Measurements from ENCODE around the gene SERPINE1.
"Not testable (repeated sequence)": the region's sequence is repeated elsewhere in the genome, so short reads cannot be mapped to it uniquely, and the experiment has no call there.

Gene SERPINE1

DNA sequence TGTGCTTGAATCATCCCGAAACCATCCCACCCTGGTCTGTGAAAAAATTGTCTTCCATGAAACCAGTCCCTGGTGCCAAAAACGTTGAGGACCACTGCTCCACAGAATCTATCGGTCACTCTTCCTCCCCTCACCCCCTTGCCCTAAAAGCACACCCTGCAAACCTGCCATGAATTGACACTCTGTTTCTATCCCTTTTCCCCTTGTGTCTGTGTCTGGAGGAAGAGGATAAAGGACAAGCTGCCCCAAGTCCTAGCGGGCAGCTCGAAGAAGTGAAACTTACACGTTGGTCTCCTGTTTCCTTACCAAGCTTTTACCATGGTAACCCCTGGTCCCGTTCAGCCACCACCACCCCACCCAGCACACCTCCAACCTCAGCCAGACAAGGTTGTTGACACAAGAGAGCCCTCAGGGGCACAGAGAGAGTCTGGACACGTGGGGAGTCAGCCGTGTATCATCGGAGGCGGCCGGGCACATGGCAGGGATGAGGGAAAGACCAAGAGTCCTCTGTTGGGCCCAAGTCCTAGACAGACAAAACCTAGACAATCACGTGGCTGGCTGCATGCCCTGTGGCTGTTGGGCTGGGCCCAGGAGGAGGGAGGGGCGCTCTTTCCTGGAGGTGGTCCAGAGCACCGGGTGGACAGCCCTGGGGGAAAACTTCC is 784 bp upstream of the SERPINE1 start:
- DNase-seq, result no peak

DNA sequence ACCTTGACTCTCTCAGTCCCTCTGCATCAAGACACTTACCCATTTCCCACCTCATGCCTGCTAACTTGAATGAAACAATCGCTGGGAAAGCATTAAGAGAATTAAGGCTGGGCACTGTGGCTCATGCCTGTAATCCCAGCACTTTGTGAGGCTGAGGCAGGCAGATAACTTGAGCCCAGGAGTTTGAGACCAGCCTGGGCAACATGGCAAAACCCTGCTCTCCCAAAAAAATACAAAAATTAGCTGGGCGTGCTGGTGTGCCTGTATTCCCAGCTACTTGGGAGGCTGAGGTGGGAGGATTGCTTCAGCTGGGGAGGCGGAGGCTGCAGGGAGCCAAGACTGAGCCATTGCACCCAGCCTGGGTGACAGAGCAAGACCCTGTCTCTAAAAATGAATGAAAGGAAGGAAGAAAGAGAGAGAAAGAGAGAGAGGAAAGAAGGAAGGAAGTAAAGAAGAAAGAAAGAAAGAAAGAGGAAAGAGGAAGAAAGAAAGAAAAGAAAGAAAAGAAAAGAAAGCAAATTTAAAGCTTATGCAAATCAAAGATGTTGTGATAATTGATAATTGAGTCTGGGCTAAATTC is 646 bp downstream of the SERPINE1 start:
- DNase-seq, result no peak

DNA sequence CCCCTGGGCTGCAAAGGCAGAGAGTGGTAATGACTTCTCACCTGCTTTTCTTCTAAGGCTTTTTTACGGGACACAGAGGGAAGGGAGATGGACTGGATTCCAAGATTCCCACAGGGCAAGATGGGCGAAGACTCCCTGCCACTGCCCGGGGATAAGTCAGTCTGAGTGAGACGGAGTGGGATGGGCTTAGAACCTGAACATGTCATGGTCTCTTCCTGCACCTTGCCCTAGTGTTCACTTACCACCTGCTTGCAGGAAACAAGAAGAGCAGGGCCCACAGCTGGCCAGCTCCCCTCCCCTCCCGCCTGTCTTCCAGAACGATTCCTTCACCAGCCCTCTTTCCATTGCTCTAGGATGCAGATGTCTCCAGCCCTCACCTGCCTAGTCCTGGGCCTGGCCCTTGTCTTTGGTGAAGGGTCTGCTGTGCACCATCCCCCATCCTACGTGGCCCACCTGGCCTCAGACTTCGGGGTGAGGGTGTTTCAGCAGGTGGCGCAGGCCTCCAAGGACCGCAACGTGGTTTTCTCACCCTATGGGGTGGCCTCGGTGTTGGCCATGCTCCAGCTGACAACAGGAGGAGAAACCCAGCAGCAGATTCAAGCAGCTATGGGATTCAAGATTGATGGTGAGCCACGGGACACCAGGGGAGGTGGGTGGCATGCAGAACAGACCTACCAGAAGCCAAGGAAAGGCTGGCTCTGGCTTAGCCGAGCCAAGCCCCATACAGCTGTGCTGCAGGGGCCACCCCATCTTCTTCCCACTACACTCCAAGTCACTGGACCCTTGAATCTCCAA is 1.3 kb downstream of the SERPINE1 start:
- no peak for DNase-seq

DNA sequence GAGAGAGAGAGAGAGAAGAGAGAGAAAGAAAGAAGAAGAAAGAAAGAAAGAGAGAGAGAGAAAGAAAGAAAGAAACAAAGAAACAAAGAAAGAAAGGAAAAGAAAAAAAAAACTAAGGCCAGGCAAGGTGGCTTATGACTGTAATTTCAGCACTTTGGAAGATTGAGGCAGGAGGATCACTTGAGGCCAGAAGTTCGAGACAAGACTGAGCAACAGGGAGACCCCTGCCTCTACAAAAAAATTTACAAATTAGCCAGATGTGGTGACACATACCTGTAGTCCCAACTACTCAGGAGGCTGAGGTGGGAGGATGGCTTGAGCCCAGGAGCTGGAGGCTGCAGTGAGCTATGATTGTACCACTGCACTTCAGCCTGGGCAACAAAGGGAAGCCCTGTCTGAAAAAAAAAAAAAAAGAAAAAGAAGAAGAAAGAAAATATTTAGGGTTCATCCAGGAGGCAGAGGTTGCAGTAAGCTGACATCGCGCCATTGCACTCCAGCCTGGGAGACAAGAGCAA is 2.8 kb downstream of the SERPINE1 start:
- DNase-seq, result no peak

DNA sequence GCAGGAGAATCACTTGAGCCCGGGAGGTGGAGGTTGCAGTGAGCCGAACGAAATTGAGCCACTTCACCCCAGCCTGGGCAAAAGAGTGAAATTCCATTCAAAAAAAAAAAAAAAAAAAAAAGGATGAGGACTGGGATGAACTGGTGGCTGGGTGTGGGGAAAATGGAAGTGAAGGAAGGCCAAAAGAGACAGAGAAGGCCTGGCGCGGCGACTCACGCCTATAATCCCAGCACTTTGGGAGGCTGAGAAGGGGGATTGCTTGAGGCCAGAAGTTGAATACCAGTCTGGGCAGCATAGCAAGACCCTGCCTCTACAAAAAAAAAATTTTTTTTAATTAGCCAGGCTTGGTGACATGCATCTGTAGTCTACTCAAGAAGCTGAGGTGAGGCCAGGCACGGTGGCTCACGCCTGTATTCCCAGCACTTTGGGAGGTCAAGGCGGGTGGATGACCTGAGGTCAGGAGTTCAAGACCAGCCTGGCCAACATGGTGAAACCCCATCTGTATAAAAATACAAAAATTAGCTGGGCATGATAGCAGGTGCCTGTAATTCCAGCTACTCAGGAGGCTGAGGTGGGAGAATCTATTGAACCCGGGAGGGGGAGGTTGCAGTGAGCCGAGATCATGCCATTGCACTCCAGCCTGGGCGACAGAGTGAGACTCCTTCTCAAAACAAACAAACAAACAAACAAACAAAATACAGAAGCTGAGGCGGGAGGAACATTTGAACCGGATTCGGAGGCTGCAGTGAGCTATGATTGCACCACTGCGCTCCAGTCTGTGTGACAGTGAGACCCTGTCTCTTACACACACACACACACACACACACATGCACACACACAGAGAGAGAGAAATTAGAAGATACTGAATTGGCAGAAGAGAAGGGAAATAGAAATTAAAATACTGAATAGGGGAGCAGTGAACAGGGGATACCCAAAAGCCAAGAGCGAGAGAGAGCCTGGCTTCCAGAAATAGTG is 6.0 kb downstream of the SERPINE1 start:
- not testable (repeated sequence) for DNase-seq

DNA sequence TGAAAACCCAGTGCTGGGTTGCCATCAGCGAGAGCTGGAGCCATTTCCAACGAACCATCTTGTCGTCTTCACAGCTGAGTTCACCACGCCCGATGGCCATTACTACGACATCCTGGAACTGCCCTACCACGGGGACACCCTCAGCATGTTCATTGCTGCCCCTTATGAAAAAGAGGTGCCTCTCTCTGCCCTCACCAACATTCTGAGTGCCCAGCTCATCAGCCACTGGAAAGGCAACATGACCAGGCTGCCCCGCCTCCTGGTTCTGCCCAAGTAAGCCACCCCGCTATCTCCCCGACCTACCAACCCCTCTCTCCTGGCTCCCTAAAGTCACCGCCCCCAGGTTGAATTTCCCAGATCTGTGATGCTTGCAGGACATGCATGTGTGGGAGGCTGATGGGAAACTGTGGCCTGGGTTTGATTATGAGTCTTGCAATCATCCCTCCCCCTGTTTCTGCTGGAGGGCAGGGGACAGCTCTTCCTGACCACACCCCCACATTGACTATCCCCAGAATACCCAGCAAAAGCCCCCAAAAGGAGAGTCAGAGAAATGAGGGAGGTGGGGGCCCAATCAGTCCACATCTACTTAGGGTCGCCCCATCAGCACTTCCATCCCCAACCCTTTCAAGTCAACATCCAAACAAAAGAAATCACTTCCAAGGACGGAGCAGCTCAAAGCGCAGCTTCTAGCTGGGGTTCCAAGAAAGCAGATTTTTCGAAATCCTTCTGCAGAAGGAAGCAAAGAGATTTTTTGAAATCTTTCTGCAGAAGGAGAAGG is 6.9 kb downstream of the SERPINE1 start:
- peak; percentile 61 for DNase-seq

DNA sequence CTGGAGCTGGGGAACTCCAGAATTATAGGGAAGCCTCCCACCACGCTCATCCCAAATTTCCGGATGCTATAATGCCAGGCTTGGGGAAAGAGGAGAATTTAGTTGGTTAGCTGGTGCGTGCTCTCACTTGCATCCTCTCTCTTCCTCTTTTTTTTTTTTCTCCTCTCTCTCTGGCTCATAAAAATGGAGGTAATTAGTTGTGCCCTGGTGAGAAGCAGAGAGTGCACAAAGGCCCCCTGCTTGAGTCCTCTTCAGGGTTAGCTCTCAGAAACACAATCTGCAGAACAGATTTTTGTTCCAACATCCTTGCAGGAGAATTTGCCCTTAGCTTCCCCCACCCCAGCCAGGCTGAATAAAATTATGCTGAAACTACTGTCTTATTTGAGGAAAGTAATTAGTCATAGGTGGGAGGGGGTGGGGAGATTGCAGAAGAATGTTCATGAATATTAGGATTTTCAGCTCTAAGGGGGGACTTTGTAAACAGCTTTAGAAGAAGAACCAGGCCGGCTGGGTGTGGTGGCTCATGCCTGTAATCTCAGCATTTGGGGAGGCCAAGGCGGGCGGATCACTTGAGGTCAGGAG is 7.6 kb downstream of the SERPINE1 start:
- peak; percentile 69 for DNase-seq

DNA sequence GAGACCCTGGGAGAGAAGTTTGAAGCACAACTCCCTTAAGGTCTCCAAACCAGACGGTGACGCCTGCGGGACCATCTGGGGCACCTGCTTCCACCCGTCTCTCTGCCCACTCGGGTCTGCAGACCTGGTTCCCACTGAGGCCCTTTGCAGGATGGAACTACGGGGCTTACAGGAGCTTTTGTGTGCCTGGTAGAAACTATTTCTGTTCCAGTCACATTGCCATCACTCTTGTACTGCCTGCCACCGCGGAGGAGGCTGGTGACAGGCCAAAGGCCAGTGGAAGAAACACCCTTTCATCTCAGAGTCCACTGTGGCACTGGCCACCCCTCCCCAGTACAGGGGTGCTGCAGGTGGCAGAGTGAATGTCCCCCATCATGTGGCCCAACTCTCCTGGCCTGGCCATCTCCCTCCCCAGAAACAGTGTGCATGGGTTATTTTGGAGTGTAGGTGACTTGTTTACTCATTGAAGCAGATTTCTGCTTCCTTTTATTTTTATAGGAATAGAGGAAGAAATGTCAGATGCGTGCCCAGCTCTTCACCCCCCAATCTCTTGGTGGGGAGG is 10.8 kb downstream of the SERPINE1 start:
- no peak for DNase-seq

DNA sequence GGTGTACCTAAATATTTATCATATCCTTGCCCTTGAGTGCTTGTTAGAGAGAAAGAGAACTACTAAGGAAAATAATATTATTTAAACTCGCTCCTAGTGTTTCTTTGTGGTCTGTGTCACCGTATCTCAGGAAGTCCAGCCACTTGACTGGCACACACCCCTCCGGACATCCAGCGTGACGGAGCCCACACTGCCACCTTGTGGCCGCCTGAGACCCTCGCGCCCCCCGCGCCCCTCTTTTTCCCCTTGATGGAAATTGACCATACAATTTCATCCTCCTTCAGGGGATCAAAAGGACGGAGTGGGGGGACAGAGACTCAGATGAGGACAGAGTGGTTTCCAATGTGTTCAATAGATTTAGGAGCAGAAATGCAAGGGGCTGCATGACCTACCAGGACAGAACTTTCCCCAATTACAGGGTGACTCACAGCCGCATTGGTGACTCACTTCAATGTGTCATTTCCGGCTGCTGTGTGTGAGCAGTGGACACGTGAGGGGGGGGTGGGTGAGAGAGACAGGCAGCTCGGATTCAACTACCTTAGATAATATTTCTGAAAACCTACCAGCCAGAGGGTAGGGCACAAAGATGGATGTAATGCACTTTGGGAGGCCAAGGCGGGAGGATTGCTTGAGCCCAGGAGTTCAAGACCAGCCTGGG is 11.4 kb downstream of the SERPINE1 start:
- peak; percentile 95 for DNase-seq

DNA sequence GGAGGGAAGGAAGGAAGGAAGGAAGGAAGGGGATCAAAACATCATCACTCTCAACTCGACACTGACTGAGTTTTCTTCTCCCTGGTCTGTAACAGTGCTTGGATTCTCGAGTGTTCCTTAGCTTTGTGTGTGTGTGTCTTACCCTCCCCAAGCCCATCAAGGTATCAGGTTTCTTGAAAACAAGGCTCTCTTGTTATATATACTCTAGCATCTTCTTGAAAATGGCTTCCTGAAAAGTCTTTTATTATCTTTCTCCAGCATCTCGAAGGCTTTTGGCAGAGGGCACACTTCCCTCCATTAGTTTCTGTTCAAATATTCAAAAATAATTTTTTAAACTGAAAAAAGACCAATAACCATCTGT is 13.4 kb downstream of the SERPINE1 start:
- DNase-seq, result no peak

DNA sequence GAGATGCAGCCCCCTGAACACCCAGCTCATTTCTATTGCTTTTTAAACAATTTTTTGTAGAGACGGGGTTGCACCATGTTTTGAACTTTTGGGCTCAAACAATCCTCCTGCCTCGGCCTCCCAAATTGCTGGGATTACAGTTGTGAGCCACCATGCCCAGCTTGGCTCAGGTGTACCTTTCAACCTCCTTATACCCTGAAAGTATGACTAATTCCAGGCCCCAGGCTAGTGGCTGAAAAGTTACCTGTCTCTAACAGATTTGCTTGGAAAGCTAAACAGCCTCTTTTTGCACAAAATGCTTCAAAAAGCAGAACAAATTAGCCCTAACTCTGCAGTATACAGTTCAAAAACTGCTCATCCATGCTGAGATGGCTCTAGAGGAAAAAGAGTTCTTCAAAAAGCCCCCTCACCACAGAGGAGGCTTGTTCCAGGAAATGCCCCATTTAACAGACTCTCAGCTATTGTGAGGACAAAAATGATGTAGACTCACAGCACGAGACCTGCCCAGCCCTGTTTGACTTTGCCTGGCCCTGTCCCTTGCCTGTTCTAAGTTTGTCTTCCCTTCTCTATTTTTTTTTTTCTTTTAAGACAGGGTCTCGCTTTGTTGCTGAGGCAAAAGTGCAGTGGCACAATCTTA is 14.0 kb downstream of the SERPINE1 start:
- no peak for DNase-seq

DNA sequence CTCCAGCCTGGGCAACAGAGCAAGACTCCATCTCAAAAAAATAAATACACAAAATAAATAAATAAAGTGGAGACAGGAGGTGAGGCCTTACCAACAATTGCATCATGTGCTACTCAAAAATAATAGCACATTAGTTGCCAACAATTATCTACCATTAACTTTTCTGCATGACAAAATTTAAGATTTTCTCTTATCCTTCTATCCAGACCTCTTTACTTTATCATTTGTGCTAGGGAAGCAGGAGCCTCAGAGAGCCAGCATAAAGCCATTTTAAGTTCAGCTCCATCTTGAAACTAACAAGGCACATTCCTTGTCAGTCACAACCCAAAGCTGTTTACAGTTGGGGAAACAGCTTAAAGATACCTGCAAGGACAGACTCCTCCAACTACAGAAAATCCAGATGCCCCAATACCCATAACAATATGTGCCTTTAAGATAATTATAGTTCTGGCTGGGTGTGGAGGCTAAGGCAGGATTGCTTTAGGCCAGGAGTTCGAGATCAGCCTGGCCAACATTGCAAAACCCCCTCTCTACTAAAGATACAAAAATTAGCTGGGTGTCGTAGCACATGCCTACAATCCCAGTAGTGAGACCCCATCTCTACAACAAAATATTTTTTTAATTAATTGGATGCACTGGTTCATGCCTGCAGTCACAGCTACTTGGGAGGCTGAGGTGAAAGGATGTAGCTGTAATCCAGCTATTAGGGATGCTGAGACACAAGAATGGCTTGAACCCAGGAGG is 25.2 kb downstream of the SERPINE1 start:
- DNase-seq, result no peak

DNA sequence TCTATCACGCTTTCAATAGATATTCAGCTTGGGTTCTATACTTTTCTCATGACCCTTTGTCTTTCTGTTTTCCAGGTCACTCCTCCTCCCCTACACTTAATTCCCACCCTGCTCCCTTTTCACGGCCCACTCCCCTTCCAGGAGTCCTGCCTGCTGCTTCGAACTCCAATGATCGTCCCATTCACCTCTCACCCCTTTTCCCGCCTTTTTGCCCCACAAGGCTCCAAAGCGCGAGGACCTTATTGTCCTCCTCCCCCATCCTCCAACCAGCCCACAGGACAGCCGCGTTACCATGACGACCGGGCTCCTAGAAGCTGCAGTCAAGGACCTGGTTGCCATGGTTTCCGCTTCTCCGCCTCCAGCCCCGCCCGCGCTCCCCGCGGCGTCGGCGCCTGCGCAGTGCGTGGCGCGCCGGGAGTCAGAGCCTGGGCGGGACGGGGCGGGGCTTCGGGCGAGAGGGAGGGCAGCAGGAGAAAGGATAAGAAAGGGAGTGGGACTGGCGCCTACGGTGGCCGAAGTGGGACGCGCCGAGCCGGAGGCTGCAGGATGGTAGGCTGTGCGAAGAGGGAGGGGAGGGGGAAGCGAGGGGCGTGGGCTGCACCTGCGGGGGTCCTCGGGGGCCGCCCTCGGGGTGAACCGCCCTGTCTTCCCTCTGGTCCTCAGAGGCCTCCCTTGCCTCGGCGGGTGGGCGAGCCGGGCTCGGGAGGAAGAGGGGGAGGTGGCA is 27.2 kb downstream of the SERPINE1 start, which contains the start of gene AP1S1:
TSS of gene AP1S1 (plus strand) at position 508 of the 724 bp plus-strand sequence. CDS start at position 547, 39 bp downstream.
- DNase-seq, result peak; percentile 93

DNA sequence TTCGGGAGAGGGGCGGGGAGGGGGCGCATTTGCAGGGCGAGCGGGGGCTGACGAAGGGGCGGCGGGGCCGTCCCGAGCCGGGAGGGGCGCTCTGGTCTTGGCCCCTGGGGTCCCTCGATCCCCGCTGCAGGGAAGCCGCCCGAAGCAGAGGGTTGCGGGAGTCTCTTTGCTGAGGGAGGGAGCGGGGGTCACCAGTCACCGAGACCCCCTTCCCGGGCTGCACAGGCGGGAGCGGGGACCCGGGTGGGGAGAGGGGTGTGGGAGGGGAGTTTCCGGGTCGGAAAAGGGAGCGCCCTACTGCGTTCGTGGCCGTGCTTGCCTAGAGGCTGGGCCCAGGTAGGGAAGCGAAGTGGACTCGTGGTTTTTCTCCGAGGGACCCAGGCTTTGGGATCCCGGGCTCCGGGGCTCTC is 27.8 kb downstream of the SERPINE1 start:
- no peak for DNase-seq

DNA sequence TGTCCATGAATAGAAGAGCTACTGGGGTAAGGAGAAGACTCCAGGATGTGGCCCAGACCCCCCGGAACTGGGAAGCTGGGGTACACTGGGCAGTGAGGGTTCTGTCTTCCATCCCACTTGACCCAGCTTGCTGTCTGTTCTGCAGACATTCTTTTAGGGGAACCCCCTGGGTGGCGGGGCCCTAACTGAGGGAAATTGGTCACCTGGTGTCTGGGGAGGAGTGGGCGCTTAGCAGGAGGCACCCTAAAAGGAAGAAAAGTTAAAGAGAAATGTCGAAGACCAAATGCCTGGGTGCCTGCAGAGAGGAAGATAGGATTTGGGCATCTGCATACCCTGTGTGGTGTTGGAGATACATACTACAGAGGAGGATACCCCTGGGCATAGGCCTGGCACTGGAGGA is 28.4 kb downstream of the SERPINE1 start:
- no peak for DNase-seq

DNA sequence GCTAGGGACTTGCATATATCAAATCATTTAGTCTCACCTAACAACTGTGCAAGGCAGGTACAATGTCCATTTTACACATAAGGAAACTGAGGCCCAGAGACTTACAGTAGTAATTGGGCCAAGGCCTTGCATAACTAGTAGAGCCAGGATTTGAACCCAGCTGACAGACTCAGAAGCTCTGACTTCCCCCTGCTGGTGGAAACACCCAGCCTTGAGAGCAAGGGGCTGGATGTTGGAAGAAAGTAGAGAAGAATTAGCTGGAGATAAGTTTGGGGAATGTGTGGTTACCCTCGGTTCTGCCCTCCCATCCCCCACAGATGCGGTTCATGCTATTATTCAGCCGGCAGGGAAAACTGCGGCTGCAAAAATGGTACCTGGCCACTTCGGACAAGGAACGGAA is 29.4 kb downstream of the SERPINE1 start:
- DNase-seq, result no peak

DNA sequence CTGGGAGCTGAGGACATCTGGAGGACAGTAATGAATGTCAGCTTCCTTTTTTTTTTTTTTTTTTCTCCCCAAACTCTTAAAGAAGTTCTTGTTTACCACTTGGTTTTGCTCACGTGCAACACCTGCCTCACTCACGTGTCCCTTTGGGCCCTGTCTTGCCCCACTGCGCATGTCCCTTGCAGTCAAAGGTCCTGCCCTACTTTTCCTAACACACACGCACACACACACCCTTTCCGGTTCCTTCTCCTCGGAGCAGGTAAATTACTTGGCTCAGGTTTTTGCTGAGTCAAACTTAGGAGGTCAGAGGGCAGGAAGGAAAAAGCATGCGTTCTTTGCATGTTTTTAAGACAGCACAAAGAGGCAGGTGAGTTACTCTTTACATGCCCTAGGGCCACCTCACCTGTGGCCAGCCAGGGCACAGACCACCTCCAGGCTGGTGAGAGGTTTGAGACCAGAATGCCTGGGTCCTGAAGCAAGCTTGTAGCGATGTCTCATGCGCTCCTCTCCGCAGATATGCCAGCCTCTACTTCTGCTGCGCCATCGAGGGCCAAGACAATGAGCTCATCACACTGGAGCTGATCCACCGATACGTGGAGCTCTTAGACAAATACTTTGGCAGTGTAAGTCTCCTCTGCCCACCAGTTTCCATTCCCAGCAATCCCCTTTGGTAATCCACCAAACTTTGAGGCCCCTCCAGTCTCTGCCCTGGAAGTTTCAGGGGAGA is 30.1 kb downstream of the SERPINE1 start:
- DNase-seq, result no peak
